Activated naive CD4-positive, alpha-beta T cell treated with anti-CD3 and anti-CD28 coated beads, Interleukin-2, amount 50 U/mL, for 24 hours (primary cell): ENCODE measurements around the gene P3R3URF.

Experiments
- H3K27ac Mint-ChIP-seq: one replicate; pipeline ENCODE4 v1.8.0; 2021; ENCODE audit warnings: mild to moderate bottlenecking, mixed read lengths
- H3K27me3 Mint-ChIP-seq: one replicate; pipeline ENCODE4 v1.8.0; 2021; ENCODE audit warnings: mixed read lengths
- H3K36me3 Mint-ChIP-seq: one replicate; pipeline ENCODE4 v1.8.0; 2021; ENCODE audit warnings: mixed read lengths
- H3K4me1 Mint-ChIP-seq: one replicate; pipeline ENCODE4 v1.8.0; 2021; ENCODE audit warnings: mixed read lengths
- H3K4me3 Mint-ChIP-seq: one replicate; pipeline ENCODE4 v1.8.0; 2021; ENCODE audit warnings: mild to moderate bottlenecking, mixed read lengths
- H3K9me3 Mint-ChIP-seq: one replicate; pipeline ENCODE4 v1.8.0; 2021; ENCODE audit warnings: mixed read lengths

Gene P3R3URF

GRCh38 chr1:46132529-46133180, 43.6 kb downstream of the P3R3URF start, which contains the start of gene PIK3R3:
PIK3R3 (minus strand) TSS chr1:46132629; CDS start chr1:46131952, 677 bp downstream.
- peaks cover 49% of the 10 kb centered on the region for H3K27me3 Mint-ChIP-seq

GRCh38 chr1:46131712-46132528, 44.4 kb downstream of the P3R3URF start:
- Mint-ChIP-seq H3K4me1 (peaks cover 31% of the 10 kb centered on the region), H3K36me3 (peaks cover 2% of the 10 kb centered on the region), H3K27me3 (peaks cover 47% of the 10 kb centered on the region), H3K4me3 (peak overlapping the region; percentile 93), H3K9me3 (no peaks in the 10 kb centered on the region), H3K27ac (no peak overlapping the region)

More at GRCh38 chr1:46132529-46133180, 43.6 kb downstream of the P3R3URF start, which contains the start of gene PIK3R3:
- H3K36me3 Mint-ChIP-seq, result peaks cover 2% of the 10 kb centered on the region
- H3K27ac Mint-ChIP-seq, result peak within 1 kb of the TSS; percentile 92
- H3K4me1 Mint-ChIP-seq, result peaks cover 31% of the 10 kb centered on the region
- H3K9me3 Mint-ChIP-seq, result no peaks in the 10 kb centered on the region
- peak within 1 kb of the TSS; percentile 93 for H3K4me3 Mint-ChIP-seq

GRCh38 chr1:46131093-46131492, 45.2 kb downstream of the P3R3URF start:
- Mint-ChIP-seq H3K4me3 (peak overlapping the region; percentile 93), H3K27ac (no peak overlapping the region), H3K27me3 (peaks cover 43% of the 10 kb centered on the region), H3K9me3 (no peaks in the 10 kb centered on the region), H3K4me1 (peaks cover 31% of the 10 kb centered on the region), H3K36me3 (peaks cover 2% of the 10 kb centered on the region)

GRCh38 chr1:46130606-46131005, 45.7 kb downstream of the P3R3URF start:
- H3K9me3 Mint-ChIP-seq, result no peaks in the 10 kb centered on the region
- H3K27ac Mint-ChIP-seq, result no peak overlapping the region
- peaks cover 31% of the 10 kb centered on the region for H3K4me1 Mint-ChIP-seq
- peaks cover 2% of the 10 kb centered on the region for H3K36me3 Mint-ChIP-seq
- H3K4me3 Mint-ChIP-seq, result no peak overlapping the region
- H3K27me3 Mint-ChIP-seq, result peaks cover 43% of the 10 kb centered on the region

- Mint-ChIP-seq H3K4me1 (peaks cover 31% of the 10 kb centered on the region), H3K4me3 (no peak overlapping the region)
Measured at GRCh38 chr1:46130121-46130520, 46.2 kb downstream of the P3R3URF start.

GRCh38 chr1:46128344-46128743, 47.9 kb downstream of the P3R3URF start:
- Mint-ChIP-seq H3K4me3 (no peak overlapping the region), H3K27ac (no peak overlapping the region), H3K27me3 (peaks cover 32% of the 10 kb centered on the region), H3K4me1 (peaks cover 21% of the 10 kb centered on the region), H3K36me3 (peaks cover 2% of the 10 kb centered on the region), H3K9me3 (no peaks in the 10 kb centered on the region)

More at GRCh38 chr1:46130121-46130520, 46.2 kb downstream of the P3R3URF start:
- no peak overlapping the region for H3K27ac Mint-ChIP-seq
- peaks cover 41% of the 10 kb centered on the region for H3K27me3 Mint-ChIP-seq
- peaks cover 2% of the 10 kb centered on the region for H3K36me3 Mint-ChIP-seq
- no peaks in the 10 kb centered on the region for H3K9me3 Mint-ChIP-seq
